DMS53 treated with DMSO at 0.1 percent for 48 hours (cell line): ENCODE results near the gene RNF217.
A peak's percentile ranks its signal among the peaks of the same experiment; 100 is the strongest.
"Not testable (repeated sequence)": the region's sequence is repeated elsewhere in the genome, so short reads cannot be mapped to it uniquely, and the experiment has no call there.

ENCODE experiments used
- DNase-seq: peaks from one replicate; lab custom pipeline; 2025; ENCODE audit not compliant: unreplicated experiment; lab: John Stamatoyannopoulos, UW

The RNF217 gene

DNA sequence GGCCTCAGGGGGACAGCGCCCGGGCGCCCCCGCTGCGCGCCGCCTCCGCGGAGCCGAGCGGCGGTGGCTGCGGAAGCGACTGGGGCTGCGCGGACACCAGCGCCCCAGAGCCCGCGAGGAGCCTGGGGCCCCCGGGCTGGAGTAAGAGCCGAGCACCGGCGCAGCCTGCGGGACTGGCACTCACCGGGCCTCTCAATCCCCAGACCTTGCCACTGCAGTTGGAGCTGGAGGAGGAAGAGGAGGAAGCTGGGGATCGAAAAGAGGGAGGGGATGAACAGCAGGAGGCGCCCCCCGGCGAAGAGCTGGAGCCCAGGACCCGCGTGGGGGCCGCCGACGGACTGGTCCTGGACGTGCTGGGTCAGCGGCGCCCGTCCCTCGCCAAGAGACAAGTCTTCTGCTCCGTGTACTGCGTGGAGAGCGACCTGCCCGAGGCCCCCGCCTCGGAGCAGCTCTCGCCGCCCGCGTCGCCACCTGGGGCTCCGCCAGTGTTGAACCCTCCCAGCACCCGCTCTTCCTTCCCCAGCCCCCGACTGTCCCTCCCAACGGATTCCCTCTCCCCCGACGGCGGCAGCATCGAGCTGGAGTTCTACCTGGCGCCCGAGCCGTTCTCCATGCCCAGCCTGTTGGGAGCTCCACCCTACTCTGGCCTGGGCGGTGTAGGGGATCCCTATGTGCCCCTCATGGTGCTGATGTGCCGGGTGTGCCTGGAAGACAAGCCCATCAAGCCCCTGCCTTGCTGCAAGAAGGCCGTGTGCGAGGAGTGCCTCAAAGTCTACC lies 590 bp downstream of the RNF217 start:
- peak; percentile 15 for DNase-seq

DNA sequence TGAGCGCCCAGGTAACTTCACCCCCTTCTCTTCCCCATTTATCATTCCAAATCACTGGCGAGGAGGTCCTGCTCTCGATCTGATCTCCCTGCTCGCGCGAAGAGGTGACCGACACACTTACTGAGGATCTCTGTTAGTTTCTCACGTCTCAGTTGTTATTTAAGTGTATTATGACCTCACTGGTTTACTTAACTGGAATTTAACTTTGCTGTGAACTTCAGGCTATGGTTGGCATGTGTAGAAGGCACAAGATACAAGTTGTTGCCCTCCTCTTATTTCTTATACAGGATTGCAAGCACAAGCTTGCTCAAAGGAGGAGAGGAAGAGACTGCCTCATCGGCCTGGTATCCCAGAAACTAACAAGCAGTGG lies 1.2 kb downstream of the RNF217 start:
- DNase-seq: no peak

DNA sequence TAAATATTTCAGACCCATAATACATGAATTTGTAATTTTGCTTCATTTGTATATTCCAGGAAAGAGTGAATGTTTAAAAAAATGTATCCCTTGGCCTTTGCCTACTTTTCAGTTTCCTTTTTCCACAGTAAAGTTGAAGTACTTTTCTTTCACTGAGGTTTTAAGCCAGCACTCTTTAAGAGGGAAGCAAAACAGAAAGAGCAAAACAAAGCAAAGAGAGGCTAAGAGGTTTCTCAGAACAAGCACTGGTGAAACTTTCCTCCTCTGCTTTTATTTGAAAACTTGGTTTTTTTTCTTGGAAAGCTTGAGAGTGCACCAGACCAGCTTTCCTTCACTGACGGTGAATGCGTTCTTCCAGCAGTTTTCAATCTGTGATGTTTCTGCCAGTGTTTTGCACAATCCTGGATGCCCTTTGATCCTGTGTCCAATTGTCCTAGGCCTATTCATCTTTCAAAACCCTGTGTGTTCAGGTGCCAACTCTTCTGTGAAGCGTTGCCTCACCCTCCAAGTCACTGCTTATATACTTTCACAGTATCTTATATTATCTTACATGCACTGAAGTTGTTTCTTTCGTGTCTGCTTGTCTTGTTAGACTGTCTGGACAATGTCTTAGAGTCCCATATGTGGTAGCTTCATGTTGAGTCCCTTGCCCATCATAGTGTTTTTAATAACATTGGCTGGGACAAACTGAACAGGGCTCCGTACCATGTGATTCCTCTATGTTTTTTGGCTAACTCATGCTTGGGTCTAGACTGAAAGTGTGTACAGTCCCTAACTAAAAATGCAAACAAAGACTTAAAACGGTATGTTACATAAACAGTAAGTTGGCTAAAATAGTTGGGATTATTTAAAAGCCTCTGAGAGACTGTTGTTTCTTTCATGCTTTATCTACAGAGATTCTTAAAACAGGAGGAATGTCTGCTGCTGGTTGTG lies 1.9 kb downstream of the RNF217 start:
- DNase-seq: no peak

DNA sequence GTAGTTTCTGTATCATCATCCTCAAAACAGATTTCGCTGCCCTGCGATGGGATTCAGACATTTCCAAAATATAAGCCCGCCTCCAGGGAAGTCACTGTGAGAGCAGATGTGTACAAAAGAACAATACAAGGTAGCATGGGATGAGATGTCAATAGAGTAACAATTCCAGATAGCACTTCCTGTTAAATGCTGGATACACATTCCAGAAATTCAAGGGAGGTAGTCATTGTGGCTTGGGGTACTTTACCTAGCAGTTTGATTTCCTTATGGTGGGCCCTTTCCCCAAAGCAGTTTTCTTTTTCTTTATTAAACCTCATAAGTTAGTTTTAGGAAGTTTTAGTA lies 2.5 kb downstream of the RNF217 start:
- DNase-seq: no peak

DNA sequence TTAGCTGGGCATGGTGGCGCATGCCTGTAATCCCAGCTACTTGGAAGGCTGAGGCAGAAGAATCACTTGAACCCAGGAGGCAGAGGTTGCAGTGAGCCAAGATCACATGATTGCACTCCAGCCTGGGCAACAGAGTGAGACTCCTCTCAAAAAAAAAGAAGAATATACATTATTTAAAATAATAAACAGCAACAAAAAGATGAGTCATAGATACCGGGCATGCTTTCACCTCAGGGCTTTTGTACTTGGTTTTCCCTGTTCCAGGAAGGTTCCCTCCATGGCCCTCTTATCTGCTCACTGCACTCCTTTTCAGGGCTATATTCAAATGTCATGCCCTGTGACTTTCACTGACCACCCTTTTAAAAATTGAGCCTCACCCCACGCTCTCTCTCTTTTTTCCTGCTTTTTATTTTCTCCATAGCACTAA lies 3.2 kb downstream of the RNF217 start:
- not testable (repeated sequence) for DNase-seq

DNA sequence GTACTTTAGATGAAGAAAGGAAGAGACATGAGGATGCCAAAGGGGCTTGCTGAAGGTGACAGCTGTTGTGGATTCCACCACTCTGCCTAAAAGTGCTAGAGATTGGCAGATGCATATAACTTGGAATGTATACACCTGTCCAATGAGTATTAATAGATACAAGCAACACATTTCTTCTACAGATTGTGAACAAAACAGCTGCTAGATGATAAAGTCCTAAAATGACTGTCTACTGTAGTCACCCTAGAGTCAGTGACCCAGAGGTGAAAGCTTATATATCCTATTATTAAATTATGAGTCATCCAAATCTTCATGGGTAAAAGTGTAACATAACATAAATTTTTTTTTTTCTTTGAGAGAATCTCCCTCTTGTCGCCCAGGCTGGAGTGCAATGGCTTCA lies 5.2 kb downstream of the RNF217 start:
- DNase-seq: no peak

DNA sequence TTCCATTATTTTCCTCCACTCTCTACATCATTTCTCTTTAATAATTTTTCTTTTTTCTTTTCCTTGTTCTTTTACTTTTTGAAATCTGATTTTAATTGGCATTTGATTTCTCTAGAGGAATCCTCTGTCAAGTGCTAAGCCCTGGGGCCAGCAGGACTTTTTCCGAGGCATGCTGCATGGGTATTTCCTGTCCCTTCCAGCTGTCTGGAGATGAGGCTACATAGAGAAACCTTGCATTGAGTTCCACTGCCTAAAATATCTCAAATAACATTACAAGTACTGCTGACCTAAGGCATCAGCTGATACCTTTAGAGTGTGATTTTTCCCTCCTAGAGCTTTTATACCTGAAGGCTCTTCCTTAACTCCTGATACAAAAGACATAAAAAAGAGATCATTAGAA lies 6.2 kb downstream of the RNF217 start:
- DNase-seq: no peak

DNA sequence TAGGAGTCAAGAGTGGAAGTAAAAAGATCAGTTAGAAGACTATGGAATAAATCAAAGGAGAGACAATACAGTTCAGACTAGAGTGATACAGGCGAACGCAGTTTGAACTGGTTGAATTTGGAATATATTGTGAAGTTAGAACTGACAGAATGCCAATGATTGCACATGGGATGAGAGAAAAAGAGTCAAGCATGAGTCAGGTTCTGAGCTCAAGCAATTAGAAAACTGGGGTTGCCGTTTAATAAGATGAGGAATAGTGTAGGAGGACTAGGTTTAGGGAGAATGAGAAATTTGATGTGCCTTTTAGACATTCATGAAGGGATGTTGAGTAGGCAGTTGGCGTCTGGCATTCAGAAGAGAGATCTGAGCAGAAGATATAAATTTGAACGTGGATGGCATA lies 8.0 kb downstream of the RNF217 start:
- DNase-seq: no peak

DNA sequence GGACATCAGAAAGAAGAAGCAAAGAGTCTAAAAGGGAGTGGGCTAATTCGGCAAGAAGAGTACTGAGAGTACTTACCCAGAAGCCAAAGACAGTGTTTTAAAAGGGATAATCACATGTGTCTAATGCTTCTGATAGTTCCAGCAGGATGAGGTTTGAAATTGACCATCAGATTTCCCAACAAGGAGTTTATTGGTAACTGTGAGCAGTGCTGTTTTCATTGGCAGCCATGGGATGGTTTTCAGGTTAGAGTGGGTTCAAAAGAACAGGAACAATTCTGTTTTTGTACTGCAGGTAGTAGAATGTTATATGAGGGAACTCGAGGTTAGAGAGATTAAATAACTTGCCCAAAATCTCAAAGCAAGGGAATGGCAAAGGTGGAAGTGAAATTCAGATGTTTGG lies 8.5 kb downstream of the RNF217 start:
- DNase-seq: no peak

DNA sequence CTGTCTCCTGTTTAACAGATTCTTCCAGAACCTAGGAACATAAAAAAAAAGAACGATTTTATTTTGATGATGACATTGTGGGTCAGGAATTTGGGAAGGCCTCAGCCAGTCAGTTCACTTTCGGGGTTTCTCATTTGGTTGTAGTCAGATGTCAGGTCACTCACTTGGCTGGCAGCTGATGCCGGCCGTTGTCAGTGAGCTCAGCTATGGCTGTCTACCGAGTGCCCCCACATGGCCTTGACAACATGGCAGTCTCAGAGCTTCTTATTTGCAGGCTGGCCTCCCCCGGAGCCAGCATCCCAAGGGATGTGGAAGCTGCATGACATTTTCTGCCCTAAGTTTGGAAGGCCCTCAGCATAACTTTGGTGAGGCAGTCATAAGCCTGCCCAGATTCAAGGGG lies 11.5 kb downstream of the RNF217 start:
- DNase-seq: no peak

DNA sequence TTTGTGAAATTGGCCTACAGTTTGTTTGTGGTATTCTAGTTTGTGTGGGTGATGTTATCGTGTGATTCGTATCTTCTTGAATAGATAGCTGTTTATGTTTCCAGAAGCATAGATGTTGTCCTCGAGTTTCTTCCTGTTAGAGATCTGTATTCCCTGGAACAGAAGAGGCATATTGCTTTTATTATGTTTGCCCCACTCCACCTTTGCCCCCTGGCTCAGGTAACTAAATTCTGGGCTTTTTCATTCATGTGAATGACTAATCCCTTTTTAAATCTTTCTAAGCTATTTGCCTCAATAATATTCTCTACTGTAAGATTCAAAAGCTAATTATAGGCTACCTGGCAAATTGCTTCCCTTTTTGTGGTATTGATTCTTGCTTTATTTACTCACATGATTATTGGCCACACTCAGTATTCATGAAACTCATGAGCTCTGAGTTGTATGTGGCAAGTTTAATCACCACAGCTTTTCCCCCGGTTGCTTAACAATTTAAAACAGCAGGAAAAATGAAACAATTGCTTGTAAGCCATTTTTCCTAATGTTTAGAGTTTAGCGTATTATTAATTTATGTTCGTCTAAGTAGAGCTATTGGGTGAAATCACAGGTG lies 12.6 kb downstream of the RNF217 start:
- DNase-seq: no peak

DNA sequence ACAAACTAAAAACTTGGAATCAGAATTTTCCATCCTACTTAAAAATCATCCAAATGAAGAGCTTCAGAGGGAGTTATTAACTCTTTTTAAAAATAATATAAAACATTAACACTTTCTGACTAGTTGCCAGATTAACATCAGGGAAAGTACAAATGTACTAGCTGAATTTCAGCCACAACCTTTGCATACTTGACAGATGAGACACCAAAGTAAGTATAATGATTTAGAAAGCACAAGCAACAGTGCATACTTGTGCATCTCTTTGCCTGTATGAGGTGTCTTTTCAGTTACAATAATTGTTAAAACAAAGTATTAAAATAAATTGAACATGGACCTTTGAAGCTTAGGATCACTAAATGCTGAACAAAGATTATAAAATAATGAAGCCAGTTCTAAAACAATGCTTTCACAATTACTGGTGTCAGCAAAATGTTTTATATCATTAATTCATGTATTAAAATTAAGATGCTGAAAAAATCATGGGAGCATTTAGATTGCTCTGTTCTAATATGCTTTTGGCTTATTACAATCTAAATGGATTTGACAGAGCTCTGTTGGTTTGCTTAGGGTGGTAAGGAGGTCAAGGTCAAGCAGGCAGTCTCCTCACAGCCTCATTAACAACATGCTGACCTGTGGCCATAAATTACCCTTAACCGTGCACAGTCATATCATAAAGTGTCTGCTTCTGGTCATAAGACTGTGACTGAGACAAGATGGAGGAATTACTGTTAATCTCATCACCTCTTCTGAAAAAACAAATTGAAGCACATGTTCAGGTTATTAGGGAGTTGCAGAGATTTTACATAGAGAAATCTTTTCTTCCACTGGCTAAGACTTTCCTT lies 15.1 kb downstream of the RNF217 start:
- no peak for DNase-seq

DNA sequence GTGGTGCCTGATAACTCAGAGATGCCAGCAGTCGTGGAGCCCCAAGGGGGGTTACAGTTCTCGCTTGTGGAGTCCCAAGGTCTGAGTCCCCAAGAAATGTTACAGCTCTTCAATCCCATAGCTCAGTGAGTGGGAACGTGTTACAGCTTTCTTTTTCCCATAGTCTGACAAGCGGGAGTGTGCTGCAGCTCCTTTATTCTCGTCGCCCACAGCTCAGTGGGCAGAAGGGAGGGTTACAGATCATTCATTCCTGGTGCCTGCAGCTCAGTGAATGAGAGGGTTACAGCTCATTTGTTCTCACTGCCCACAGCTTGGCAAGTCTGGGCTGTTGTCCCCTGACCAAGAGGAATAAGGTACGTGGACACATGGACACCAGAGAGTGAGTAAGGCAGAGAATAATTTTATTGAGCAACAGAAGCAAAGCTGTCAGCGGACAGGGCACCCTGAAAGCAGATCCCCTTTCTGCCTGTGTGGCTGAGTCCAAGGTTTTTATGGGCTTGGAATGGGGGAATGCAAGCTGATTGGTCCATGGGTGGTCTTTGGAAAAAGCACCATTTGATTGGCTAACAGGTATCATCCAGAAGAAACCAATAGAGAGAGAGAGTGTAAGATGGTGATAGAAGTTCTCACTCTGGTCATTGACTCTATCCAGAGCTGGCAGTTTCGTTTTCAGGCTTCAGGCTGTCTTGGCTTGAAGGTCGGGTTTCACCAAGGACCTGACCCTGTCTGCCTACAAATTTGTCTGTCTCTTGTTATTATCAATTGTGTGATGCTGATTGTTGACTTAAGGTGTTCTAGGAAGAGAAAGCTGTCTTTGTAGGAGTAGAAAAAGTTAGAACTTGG lies 16.4 kb downstream of the RNF217 start:
- no peak for DNase-seq

DNA sequence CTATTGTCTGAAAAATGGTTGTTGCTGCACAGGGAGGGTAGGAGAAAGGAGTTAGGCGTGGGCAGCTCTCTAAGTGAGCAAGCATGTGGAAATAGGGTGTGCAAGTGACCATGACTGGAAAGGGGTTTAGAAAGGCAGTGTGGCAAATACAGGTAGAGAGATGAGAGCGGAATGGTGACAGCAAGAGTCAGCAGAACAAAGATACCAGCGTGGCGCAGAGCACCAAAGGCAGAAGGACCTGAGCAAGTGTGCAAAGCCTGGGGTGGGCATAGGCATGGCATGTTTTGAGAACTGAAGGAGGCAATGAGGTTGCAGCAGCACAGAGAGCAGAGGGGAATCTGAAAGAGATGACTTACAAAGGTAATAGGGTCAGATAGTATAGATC lies 17.0 kb downstream of the RNF217 start:
- DNase-seq: no peak

DNA sequence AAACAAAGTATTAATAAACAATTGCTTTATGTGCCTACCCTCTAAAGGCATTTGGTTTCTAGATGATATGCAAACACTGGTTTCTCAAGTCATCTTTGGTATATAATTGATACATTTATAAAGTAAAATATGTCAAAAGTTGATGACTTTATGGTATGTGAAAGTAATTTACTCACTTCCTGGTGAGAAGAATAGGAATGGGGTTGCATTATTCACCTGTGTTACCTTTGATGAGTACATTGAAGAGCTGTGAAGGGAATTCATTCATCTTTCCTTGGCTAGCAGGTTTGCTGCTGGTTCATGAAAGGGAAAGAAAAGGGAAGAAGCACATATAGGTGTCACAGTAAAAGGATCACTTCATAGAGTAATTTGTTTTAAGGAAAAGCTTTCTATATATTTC lies 20.4 kb downstream of the RNF217 start:
- no peak for DNase-seq

DNA sequence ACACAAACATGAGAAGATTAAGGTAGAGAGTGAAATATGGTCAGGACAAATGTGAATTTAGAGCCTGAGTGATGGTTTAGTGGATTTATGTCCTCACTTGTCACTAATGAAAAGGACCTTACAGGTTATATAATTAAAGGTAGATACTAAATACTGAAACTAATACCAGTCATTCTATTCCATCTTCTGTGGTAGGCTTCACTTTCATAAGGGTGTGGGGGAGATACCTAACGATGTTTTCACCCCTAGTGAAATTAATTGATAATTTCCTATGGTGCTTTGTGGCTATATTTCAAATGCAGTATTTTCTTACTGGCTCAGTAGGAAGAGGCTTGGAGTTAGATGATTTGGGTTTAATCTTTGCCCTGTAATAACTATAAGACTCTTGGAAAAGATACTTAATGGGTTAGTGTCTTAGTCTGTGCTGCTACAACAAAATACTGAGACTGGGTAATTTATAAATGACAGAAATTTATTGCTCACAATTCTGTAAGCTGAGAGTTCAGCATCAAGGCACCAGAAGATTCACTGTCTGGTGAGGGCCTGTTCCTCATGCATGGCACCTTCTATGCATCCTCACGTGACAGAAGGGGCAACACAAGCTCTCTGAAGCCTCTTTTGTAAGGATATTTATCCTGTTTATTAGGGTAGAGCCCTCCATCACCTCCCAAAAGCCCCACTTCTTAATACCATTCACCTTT lies 21.3 kb downstream of the RNF217 start:
- DNase-seq: no peak

DNA sequence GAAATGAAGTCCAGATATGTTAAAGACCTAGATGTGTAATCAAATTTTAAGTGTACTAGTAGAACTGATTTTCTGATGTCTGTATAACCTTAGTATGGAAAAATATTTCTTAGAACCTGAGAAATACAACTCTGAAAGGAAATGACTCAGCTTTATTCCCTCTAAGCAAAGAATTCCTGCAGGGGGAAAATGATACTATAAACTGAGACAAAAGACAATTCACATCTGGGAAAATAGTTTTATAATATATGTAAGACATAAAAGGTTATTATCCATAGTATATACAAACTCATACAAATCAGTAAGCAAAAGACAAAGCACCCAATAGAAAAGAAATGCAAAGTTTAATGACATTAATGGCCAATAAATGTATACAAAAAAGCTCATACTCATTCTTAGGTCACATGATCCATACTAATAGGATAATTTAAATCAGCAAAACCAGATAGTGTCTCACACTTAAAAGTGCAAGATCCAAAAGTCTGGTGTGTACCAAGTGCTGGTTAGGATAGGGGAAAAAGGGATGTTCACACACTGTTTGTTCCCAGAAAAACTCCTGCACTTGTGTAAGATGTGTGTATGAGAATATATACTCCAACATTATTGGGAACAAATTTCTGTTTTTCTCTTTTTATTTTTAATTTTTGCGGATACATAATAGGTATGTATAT lies 22.6 kb downstream of the RNF217 start:
- no peak for DNase-seq

DNA sequence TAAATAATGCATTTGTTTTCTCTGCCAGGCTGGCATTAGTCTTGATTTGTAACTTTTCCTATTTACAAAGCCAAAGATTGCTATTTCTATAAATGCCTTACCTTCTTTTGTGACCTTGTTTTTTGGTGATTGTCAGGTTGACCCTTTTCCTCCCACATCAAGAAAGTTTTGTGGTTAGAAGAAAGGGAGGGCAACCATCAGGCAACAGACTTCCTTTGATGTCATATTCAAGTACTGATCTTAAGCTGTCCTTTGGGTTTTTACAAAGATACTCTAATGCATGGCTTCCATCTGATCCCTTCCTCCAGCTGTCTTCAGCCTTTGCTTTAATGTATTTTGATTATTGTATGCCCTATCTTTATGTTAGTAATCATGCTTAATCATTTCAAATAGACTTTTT lies 23.9 kb downstream of the RNF217 start:
- DNase-seq: no peak

DNA sequence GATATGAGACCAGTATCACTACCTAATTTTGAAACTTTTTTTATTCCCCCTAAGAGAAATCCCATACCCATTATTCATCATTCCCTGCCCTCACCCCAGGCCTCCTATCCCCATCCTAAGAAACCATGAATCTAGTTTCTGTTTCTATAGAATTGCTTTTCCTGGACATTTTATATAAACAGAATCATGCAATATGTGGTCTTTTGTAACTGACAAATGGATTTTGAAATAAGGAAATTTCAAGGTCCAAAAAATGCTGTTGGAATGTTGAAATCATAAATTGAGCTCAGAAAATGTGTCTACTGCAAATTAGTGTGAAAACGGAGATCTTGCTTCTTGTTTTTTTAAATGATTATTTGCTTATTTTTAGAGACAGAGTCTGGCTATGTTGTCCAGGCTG lies 25.1 kb downstream of the RNF217 start:
- no peak for DNase-seq
